ENCODE data around the gene CFI.

CFI gene

DNA sequence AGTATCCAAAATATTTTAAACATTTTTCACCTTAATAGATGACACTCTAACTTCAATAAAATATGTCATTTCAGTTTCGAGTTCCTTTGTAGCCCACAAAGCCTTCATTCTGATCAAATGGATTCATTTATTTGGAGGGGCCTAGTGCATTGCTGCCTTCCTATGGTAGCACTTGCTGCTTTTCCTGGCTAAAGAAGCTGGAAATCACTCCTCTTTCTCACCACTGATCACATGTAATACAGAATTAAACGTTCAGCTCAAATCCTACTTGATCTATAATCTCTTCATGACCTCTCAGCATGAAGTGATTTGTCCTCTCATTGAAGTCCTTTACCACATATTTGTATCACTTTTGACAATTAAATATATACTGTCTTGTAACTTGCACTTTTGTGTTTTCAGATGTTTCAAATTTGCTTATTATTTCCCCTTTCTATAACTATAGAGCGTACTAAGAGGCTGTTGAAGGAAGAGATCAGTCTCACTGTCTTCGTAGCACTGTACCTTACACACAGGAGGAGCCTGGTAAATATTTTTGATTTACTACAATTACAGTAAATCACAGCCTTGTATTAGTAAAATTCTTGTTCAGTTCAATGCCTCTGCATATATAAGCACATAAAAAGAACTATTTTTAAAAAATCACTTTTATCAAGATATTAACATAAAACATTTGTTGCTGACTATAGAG is 555 bp downstream of the CFI start:
- Histone ChIP-seq H3K27ac (replicated peaks) (no peak overlapping the region), H3K27me3 (ENCODE audit: insufficient read depth, poor library complexity, severe bottlenecking) (no peaks in the 10 kb centered on the region), H3K4me3 (replicated peaks; ENCODE audit: insufficient read depth, low read length) (no peak overlapping the region)
- no peak for DNase-seq (ENCODE audit: low read depth in 1 of 2, low spot score in 1 of 2)
- TF ChIP-seq, protein P1, sequence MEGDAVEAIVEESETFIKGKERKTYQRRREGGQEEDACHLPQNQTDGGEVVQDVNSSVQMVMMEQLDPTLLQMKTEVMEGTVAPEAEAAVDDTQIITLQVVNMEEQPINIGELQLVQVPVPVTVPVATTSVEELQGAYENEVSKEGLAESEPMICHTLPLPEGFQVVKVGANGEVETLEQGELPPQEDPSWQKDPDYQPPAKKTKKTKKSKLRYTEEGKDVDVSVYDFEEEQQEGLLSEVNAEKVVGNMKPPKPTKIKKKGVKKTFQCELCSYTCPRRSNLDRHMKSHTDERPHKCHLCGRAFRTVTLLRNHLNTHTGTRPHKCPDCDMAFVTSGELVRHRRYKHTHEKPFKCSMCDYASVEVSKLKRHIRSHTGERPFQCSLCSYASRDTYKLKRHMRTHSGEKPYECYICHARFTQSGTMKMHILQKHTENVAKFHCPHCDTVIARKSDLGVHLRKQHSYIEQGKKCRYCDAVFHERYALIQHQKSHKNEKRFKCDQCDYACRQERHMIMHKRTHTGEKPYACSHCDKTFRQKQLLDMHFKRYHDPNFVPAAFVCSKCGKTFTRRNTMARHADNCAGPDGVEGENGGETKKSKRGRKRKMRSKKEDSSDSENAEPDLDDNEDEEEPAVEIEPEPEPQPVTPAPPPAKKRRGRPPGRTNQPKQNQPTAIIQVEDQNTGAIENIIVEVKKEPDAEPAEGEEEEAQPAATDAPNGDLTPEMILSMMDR (IDR thresholded peaks at IDR 0.05; ENCODE audit: insufficient read depth, low read length), result no peak
- TF ChIP-seq POLR2AphosphoS5 (IDR thresholded peaks at IDR 0.05; ENCODE audit: low read depth) (no peak), GABPA (IDR thresholded peaks at IDR 0.05; ENCODE audit: low read depth) (no peak), SPI1 (IDR thresholded peaks at IDR 0.05; ENCODE audit: borderline replicate concordance, low read depth) (no peak)
- TF ChIP-seq, protein P2, sequence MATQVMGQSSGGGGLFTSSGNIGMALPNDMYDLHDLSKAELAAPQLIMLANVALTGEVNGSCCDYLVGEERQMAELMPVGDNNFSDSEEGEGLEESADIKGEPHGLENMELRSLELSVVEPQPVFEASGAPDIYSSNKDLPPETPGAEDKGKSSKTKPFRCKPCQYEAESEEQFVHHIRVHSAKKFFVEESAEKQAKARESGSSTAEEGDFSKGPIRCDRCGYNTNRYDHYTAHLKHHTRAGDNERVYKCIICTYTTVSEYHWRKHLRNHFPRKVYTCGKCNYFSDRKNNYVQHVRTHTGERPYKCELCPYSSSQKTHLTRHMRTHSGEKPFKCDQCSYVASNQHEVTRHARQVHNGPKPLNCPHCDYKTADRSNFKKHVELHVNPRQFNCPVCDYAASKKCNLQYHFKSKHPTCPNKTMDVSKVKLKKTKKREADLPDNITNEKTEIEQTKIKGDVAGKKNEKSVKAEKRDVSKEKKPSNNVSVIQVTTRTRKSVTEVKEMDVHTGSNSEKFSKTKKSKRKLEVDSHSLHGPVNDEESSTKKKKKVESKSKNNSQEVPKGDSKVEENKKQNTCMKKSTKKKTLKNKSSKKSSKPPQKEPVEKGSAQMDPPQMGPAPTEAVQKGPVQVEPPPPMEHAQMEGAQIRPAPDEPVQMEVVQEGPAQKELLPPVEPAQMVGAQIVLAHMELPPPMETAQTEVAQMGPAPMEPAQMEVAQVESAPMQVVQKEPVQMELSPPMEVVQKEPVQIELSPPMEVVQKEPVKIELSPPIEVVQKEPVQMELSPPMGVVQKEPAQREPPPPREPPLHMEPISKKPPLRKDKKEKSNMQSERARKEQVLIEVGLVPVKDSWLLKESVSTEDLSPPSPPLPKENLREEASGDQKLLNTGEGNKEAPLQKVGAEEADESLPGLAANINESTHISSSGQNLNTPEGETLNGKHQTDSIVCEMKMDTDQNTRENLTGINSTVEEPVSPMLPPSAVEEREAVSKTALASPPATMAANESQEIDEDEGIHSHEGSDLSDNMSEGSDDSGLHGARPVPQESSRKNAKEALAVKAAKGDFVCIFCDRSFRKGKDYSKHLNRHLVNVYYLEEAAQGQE (IDR thresholded peaks at IDR 0.05; ENCODE audit: insufficient replicate concordance, low read depth), result no peak

GRCh38 chr4:109798866-109799265 is 2.9 kb downstream of the CFI start:
- Histone ChIP-seq H3K4me3 (replicated peaks; ENCODE audit: insufficient read depth, low read length) (no peak overlapping the region), H3K27me3 (ENCODE audit: insufficient read depth, poor library complexity, severe bottlenecking) (no peaks in the 10 kb centered on the region), H3K27ac (replicated peaks) (no peak overlapping the region)
- no peak for DNase-seq (ENCODE audit: low read depth in 1 of 2, low spot score in 1 of 2)
- TF ChIP-seq SPI1 (IDR thresholded peaks at IDR 0.05; ENCODE audit: borderline replicate concordance, low read depth), result no peak
- TF ChIP-seq GABPA (IDR thresholded peaks at IDR 0.05; ENCODE audit: low read depth), result no peak
- no peak for TF ChIP-seq POLR2AphosphoS5 (IDR thresholded peaks at IDR 0.05; ENCODE audit: low read depth)
- TF ChIP-seq, protein P2 (IDR thresholded peaks at IDR 0.05; ENCODE audit: insufficient replicate concordance, low read depth), result no peak
- TF ChIP-seq, protein P1 (IDR thresholded peaks at IDR 0.05; ENCODE audit: insufficient read depth, low read length), result no peak

- TF ChIP-seq GABPA (IDR thresholded peaks at IDR 0.05; ENCODE audit: low read depth), result no peak
- no peak for TF ChIP-seq POLR2AphosphoS5 (IDR thresholded peaks at IDR 0.05; ENCODE audit: low read depth)
- TF ChIP-seq, protein P2 (IDR thresholded peaks at IDR 0.05; ENCODE audit: insufficient replicate concordance, low read depth), result no peak
- TF ChIP-seq SPI1 (IDR thresholded peaks at IDR 0.05; ENCODE audit: borderline replicate concordance, low read depth), result no peak
- TF ChIP-seq, protein P1 (IDR thresholded peaks at IDR 0.05; ENCODE audit: insufficient read depth, low read length), result no peak
- H3K27me3 ChIP-seq (ENCODE audit: insufficient read depth, poor library complexity, severe bottlenecking), result no peaks in the 10 kb centered on the region
- no peak for DNase-seq (ENCODE audit: low read depth in 1 of 2, low spot score in 1 of 2)
- no peak overlapping the region for H3K27ac ChIP-seq (replicated peaks)
- H3K4me3 ChIP-seq (replicated peaks; ENCODE audit: insufficient read depth, low read length), result no peak overlapping the region
Measured at GRCh38 chr4:109795059-109795458, 6.7 kb downstream of the CFI start.
